Astrocyte (in vitro differentiated cells and primary cell): Measurements from ENCODE around the gene IVD. TPM values are rescaled to one million over a fixed set of nuclear protein-coding genes. Genes with fewer than 3 reads are reported as not detected.

Experiments
- DNase-seq: peaks from one replicate; pipeline ENCODE4 v3.0.0-alpha.2; 2010; ENCODE audit warnings: low read depth
- FAIRE-seq: peaks from 2 replicates; lab custom pipeline; 2011; peaks lifted over from hg19 to GRCh38; lab: Jason Lieb, UNC
- H2AFZ ChIP-seq: 2 replicates; pipeline ENCODE4 v1.6.0; 2012; ENCODE audit warnings: low read depth, low read length, inconsistent platforms
- H3K27ac ChIP-seq: 2 replicates; pipeline ENCODE4 v1.5.1; 2011; ENCODE audit warnings: low read depth, low read length, inconsistent platforms
- H3K27me3 ChIP-seq: 2 replicates; pipeline ENCODE4 v1.6.0; 2011; ENCODE audit warnings: low read length, inconsistent platforms; ENCODE audit not compliant: insufficient read depth
- H3K36me3 ChIP-seq: 2 replicates; pipeline ENCODE4 v1.5.1; 2011; ENCODE audit warnings: low read length, inconsistent platforms; ENCODE audit not compliant: insufficient read depth
- H3K4me1 ChIP-seq: 2 replicates; pipeline ENCODE4 v1.5.1; 2011; ENCODE audit warnings: low read length, inconsistent platforms; ENCODE audit not compliant: insufficient read depth
- H3K4me2 ChIP-seq: 2 replicates; pipeline ENCODE4 v1.6.0; 2012; ENCODE audit warnings: low read length, inconsistent platforms
- H3K4me3 ChIP-seq: 2 replicates; pipeline ENCODE4 v1.5.1; 2011; ENCODE audit warnings: low read depth, mild to moderate bottlenecking, low read length, inconsistent platforms; ENCODE audit not compliant: insufficient read depth
- H3K79me2 ChIP-seq: 2 replicates; pipeline ENCODE4 v1.6.0; 2012; ENCODE audit warnings: mild to moderate bottlenecking, low read length, inconsistent platforms; ENCODE audit not compliant: insufficient read depth
- H3K9ac ChIP-seq: 2 replicates; pipeline ENCODE4 v1.6.0; 2012; ENCODE audit warnings: mild to moderate bottlenecking, low read length, inconsistent platforms
- H3K9me3 ChIP-seq: 2 replicates; pipeline ENCODE4 v1.5.1; 2012; ENCODE audit warnings: low read depth, mild to moderate bottlenecking, low read length, inconsistent platforms; ENCODE audit not compliant: insufficient read depth
- H4K20me1 ChIP-seq: 2 replicates; pipeline ENCODE4 v1.6.0; 2012; ENCODE audit warnings: low read length, inconsistent platforms; ENCODE audit not compliant: insufficient read depth
- H3K27ac Mint-ChIP-seq: one replicate; pipeline ENCODE4 v1.8.0; 2021; ENCODE audit warnings: mild to moderate bottlenecking, mixed read lengths; ENCODE audit not compliant: unreplicated experiment
- H3K27me3 Mint-ChIP-seq: one replicate; pipeline ENCODE4 v1.8.0; 2021; ENCODE audit warnings: low read depth, mixed read lengths; ENCODE audit not compliant: unreplicated experiment
- H3K36me3 Mint-ChIP-seq: one replicate; pipeline ENCODE4 v1.8.0; 2021; ENCODE audit warnings: low read depth, mixed read lengths; ENCODE audit not compliant: unreplicated experiment
- H3K4me1 Mint-ChIP-seq: one replicate; pipeline ENCODE4 v1.8.0; 2021; ENCODE audit warnings: low read depth, mixed read lengths; ENCODE audit not compliant: unreplicated experiment
- H3K4me3 Mint-ChIP-seq: one replicate; pipeline ENCODE4 v1.8.0; 2021; ENCODE audit warnings: mild to moderate bottlenecking, moderate library complexity, mixed read lengths; ENCODE audit not compliant: unreplicated experiment
- H3K9me3 Mint-ChIP-seq: one replicate; pipeline ENCODE4 v1.8.0; 2021; ENCODE audit warnings: mild to moderate bottlenecking, mixed read lengths; ENCODE audit not compliant: unreplicated experiment
- CTCF ChIP-seq: IDR thresholded peaks from 2 replicates; pipeline ENCODE4 v1.5.1; 2011; ENCODE audit warnings: low read depth, mild to moderate bottlenecking, inconsistent platforms, low read length, moderate library complexity; ENCODE audit not compliant: insufficient read depth
- EZH2 ChIP-seq: IDR thresholded peaks from 2 replicates; pipeline ENCODE4 v1.6.1; 2012; ENCODE audit warnings: mild to moderate bottlenecking, low read length, inconsistent platforms; ENCODE audit not compliant: insufficient read depth
- total RNA-seq: library from RNA; stranded (reverse); gene quantifications from 2 replicates; pipeline ENCODE4 v1.2.1, GENCODE V29; 2021

The IVD gene
- total RNA-seq, 1 donor from 2014 or later = 55.1 TPM

- DNase-seq (no peak), FAIRE-seq (no peak)
- peaks cover 3% of the 10 kb centered on the region for H3K4me1 Mint-ChIP-seq
- Histone ChIP-seq H3K27ac (no peak overlapping the region), H4K20me1 (no peaks in the 10 kb centered on the region), H3K27me3 (no peaks in the 10 kb centered on the region), H3K9ac (no peak overlapping the region), H3K36me3 (peaks cover 59% of the 10 kb centered on the region), H3K9me3 (no peaks in the 10 kb centered on the region), H3K4me1 (no peaks in the 10 kb centered on the region), H3K79me2 (peaks cover 21% of the 10 kb centered on the region), H2AFZ (no peak overlapping the region), H3K4me3 (no peak overlapping the region), H3K4me2 (no peak overlapping the region)
- H3K36me3 Mint-ChIP-seq = peaks cover 38% of the 10 kb centered on the region
- TF ChIP-seq CTCF (no peak), EZH2 (no peak)
- no peak overlapping the region for H3K4me3 Mint-ChIP-seq
- no peaks in the 10 kb centered on the region for H3K9me3 Mint-ChIP-seq
- no peaks in the 10 kb centered on the region for H3K27me3 Mint-ChIP-seq
- no peak overlapping the region for H3K27ac Mint-ChIP-seq
Observed at GRCh38 chr15:40388941-40389823, 16.4 kb upstream of the IVD start.

GRCh38 chr15:40389824-40390595 is 15.6 kb upstream of the IVD start:
- no peaks in the 10 kb centered on the region for H3K4me1 Mint-ChIP-seq
- Histone ChIP-seq H3K9me3 (no peaks in the 10 kb centered on the region), H3K27ac (no peak overlapping the region), H3K4me3 (no peak overlapping the region), H3K36me3 (peaks cover 57% of the 10 kb centered on the region), H3K79me2 (peaks cover 13% of the 10 kb centered on the region), H3K9ac (no peak overlapping the region), H2AFZ (no peak overlapping the region), H3K27me3 (no peaks in the 10 kb centered on the region), H4K20me1 (no peaks in the 10 kb centered on the region), H3K4me1 (no peaks in the 10 kb centered on the region), H3K4me2 (no peak overlapping the region)
- no peak for TF ChIP-seq CTCF
- no peak for TF ChIP-seq EZH2
- peaks cover 33% of the 10 kb centered on the region for H3K36me3 Mint-ChIP-seq
- H3K27me3 Mint-ChIP-seq = no peaks in the 10 kb centered on the region
- H3K9me3 Mint-ChIP-seq = no peaks in the 10 kb centered on the region
- H3K4me3 Mint-ChIP-seq = no peak overlapping the region
- H3K27ac Mint-ChIP-seq = no peak overlapping the region
- DNase-seq (no peak), FAIRE-seq (no peak)
